BLaER1 treated with 17β-estradiol and CSF1 and Interleukin-3, amounts not matched to agents 10 nM and 100 nM (cell line): ENCODE results near the gene GALNT14.
A peak's percentile ranks its signal among the peaks of the same experiment; 100 is the strongest.

Source experiments
- H3K27ac ChIP-seq, 11 experiments: shearing (Covaris generic); formaldehyde crosslinking; 2 replicates each; pipeline ENCODE4 v1.8.1; 2022
- H3K27me3 ChIP-seq, 11 experiments: shearing (Covaris generic); formaldehyde crosslinking; 2 replicates each; pipeline ENCODE4 v1.8.1; 2022
- H3K36me3 ChIP-seq, 11 experiments: shearing (Covaris generic); formaldehyde crosslinking; 2 replicates each; pipeline ENCODE4 v1.8.1; 2022
- H3K4me1 ChIP-seq, 10 experiments: shearing (Covaris generic); formaldehyde crosslinking; 2 replicates each; pipeline ENCODE4 v1.8.1; 2022
- H3K4me2 ChIP-seq, 11 experiments: shearing (Covaris generic); formaldehyde crosslinking; 2 replicates each; pipeline ENCODE4 v1.8.1; 2022
- H3K4me3 ChIP-seq, 10 experiments: shearing (Covaris generic); formaldehyde crosslinking; 2 replicates each; pipeline ENCODE4 v1.8.1; 2022
- H3K9ac ChIP-seq, 11 experiments: shearing (Covaris generic); formaldehyde crosslinking; 2 replicates each; pipeline ENCODE4 v1.8.1; 2022
- H3K9me3 ChIP-seq, 11 experiments: shearing (Covaris generic); formaldehyde crosslinking; replicated peaks in 1 of 11; 2 replicates each; pipeline ENCODE4 v1.8.1; 2022
- H4K20me1 ChIP-seq, 11 experiments: shearing (Covaris generic); formaldehyde crosslinking; 2 replicates each; pipeline ENCODE4 v1.8.1; 2022
- Cebpa-rat ChIP-seq, 11 experiments: shearing (Covaris generic); IDR thresholded peaks; 2 replicates each; pipeline ENCODE4 v1.8.1; 2022

GALNT14 gene

GRCh38 chr2:30955516-30956132, 182.6 kb downstream of the GALNT14 start:
- H4K20me1 ChIP-seq = peaks cover 0 to 10% (median 0%) of the 10 kb centered on the region in 11 experiments; a peak in 6 of 22 replicates
- peak in 8 of 11 experiments; percentile 49 to 90 (median 56); a peak in 12 of 22 replicates for TF ChIP-seq Cebpa-rat (IDR thresholded peaks at IDR 0.05)
- no peak overlapping the region for H3K4me3 ChIP-seq
- H3K4me1 ChIP-seq = peaks cover 11 to 38% (median 26%) of the 10 kb centered on the region in 10 experiments
- peaks cover 0 to 7% (median 0%) of the 10 kb centered on the region in 11 experiments; a peak in 1 of 22 replicates for H3K9me3 ChIP-seq
- no peaks in the 10 kb centered on the region for H3K27me3 ChIP-seq
- H3K27ac ChIP-seq = no peak overlapping the region
- no peak overlapping the region for H3K9ac ChIP-seq
- peaks cover 31 to 95% (median 85%) of the 10 kb centered on the region in 11 experiments for H3K36me3 ChIP-seq
- no peak overlapping the region for H3K4me2 ChIP-seq

- peaks cover 0 to 29% (median 14%) of the 10 kb centered on the region in 11 experiments; a peak in 18 of 22 replicates for H3K9me3 ChIP-seq
- peak overlapping the region in 8 of 11 experiments; percentile 7 to 44 (median 12); a peak in 8 of 22 replicates for H3K4me2 ChIP-seq
- peaks cover 8 to 23% (median 14%) of the 10 kb centered on the region in 10 experiments; a peak in 18 of 20 replicates for H3K4me1 ChIP-seq
- no peak for TF ChIP-seq Cebpa-rat (IDR thresholded peaks at IDR 0.05)
- H3K36me3 ChIP-seq = peaks cover 44 to 95% (median 89%) of the 10 kb centered on the region in 11 experiments
- H3K27ac ChIP-seq = no peak overlapping the region
- no peak overlapping the region for H3K9ac ChIP-seq
- peaks cover 0 to 4% (median 0%) of the 10 kb centered on the region in 11 experiments; a peak in 2 of 22 replicates for H4K20me1 ChIP-seq
- no peak overlapping the region for H3K4me3 ChIP-seq
- no peaks in the 10 kb centered on the region for H3K27me3 ChIP-seq
Observed at GRCh38 chr2:30950339-30950738, 187.9 kb downstream of the GALNT14 start.

- Histone ChIP-seq H3K27me3 (no peaks in the 10 kb centered on the region), H3K27ac (no peak overlapping the region), H3K4me3 (no peak overlapping the region), H3K36me3 (peaks cover 47 to 95% (median 89%) of the 10 kb centered on the region in 11 experiments), H3K4me1 (peaks cover 8 to 21% (median 14%) of the 10 kb centered on the region in 10 experiments; a peak in 18 of 20 replicates), H3K9ac (no peak overlapping the region), H3K4me2 (no peak overlapping the region), H4K20me1 (peaks cover 0 to 4% (median 0%) of the 10 kb centered on the region in 11 experiments; a peak in 2 of 22 replicates), H3K9me3 (peaks cover 0 to 29% (median 14%) of the 10 kb centered on the region in 11 experiments; a peak in 18 of 22 replicates)
- TF ChIP-seq Cebpa-rat (IDR thresholded peaks at IDR 0.05) = no peak
Observed at GRCh38 chr2:30949435-30949834, 188.8 kb downstream of the GALNT14 start.

GRCh38 chr2:30948857-30949256, 189.4 kb downstream of the GALNT14 start:
- no peak overlapping the region for H3K9ac ChIP-seq
- peaks cover 52 to 95% (median 91%) of the 10 kb centered on the region in 11 experiments for H3K36me3 ChIP-seq
- no peaks in the 10 kb centered on the region for H3K27me3 ChIP-seq
- no peak overlapping the region for H3K4me2 ChIP-seq
- H3K27ac ChIP-seq = no peak overlapping the region
- H4K20me1 ChIP-seq = peaks cover 0 to 4% (median 0%) of the 10 kb centered on the region in 11 experiments; a peak in 2 of 22 replicates
- no peak for TF ChIP-seq Cebpa-rat (IDR thresholded peaks at IDR 0.05)
- H3K4me1 ChIP-seq = peaks cover 7 to 15% (median 11%) of the 10 kb centered on the region in 10 experiments; a peak in 18 of 20 replicates
- peaks cover 0 to 26% (median 14%) of the 10 kb centered on the region in 11 experiments; a peak in 18 of 22 replicates for H3K9me3 ChIP-seq
- no peak overlapping the region for H3K4me3 ChIP-seq

- Histone ChIP-seq H3K9ac (no peak overlapping the region), H3K27ac (no peak overlapping the region), H3K4me3 (no peak overlapping the region), H4K20me1 (peaks cover 0 to 4% (median 0%) of the 10 kb centered on the region in 11 experiments; a peak in 3 of 22 replicates), H3K4me1 (peaks cover 6 to 18% (median 12%) of the 10 kb centered on the region in 10 experiments; a peak in 17 of 20 replicates), H3K36me3 (peaks cover 53 to 95% (median 91%) of the 10 kb centered on the region in 11 experiments), H3K9me3 (peaks cover 0 to 22% (median 14%) of the 10 kb centered on the region in 11 experiments; a peak in 18 of 22 replicates), H3K27me3 (no peaks in the 10 kb centered on the region), H3K4me2 (no peak overlapping the region)
- no peak for TF ChIP-seq Cebpa-rat (IDR thresholded peaks at IDR 0.05)
Observed at GRCh38 chr2:30948130-30948529, 190.1 kb downstream of the GALNT14 start.

- Histone ChIP-seq H3K4me3 (no peak overlapping the region), H3K9me3 (peaks cover 0 to 22% (median 14%) of the 10 kb centered on the region in 11 experiments; a peak in 18 of 22 replicates), H3K27ac (no peak overlapping the region), H4K20me1 (peaks cover 0 to 4% (median 0%) of the 10 kb centered on the region in 11 experiments; a peak in 3 of 22 replicates), H3K36me3 (peaks cover 53 to 95% (median 92%) of the 10 kb centered on the region in 11 experiments), H3K9ac (no peak overlapping the region), H3K27me3 (no peaks in the 10 kb centered on the region), H3K4me2 (no peak overlapping the region), H3K4me1 (peaks cover 6 to 22% (median 13%) of the 10 kb centered on the region in 10 experiments; a peak in 17 of 20 replicates)
- no peak for TF ChIP-seq Cebpa-rat (IDR thresholded peaks at IDR 0.05)
Observed at GRCh38 chr2:30947686-30948085, 190.6 kb downstream of the GALNT14 start.

GRCh38 chr2:30942419-30942818, 195.8 kb downstream of the GALNT14 start:
- H3K4me1 ChIP-seq = peaks cover 0 to 11% (median 3%) of the 10 kb centered on the region in 10 experiments; a peak in 5 of 20 replicates
- H3K4me2 ChIP-seq = peak overlapping the region in 1 of 11 experiments; percentile 22; a peak in 1 of 22 replicates
- H3K4me3 ChIP-seq = no peak overlapping the region
- no peak overlapping the region for H3K9ac ChIP-seq
- H3K27me3 ChIP-seq = no peaks in the 10 kb centered on the region
- no peak for TF ChIP-seq Cebpa-rat (IDR thresholded peaks at IDR 0.05)
- H3K36me3 ChIP-seq = peaks cover 58 to 100% (median 99%) of the 10 kb centered on the region in 11 experiments
- H3K9me3 ChIP-seq = no peaks in the 10 kb centered on the region
- H3K27ac ChIP-seq = no peak overlapping the region
- H4K20me1 ChIP-seq = no peaks in the 10 kb centered on the region; a peak in 3 of 22 replicates

- no peaks in the 10 kb centered on the region for H3K9me3 ChIP-seq
- no peak overlapping the region for H3K4me2 ChIP-seq
- no peak overlapping the region for H3K9ac ChIP-seq
- H3K4me1 ChIP-seq = peaks cover 0 to 11% (median 3%) of the 10 kb centered on the region in 10 experiments; a peak in 5 of 20 replicates
- H3K27ac ChIP-seq = no peak overlapping the region
- H3K4me3 ChIP-seq = no peak overlapping the region
- H3K36me3 ChIP-seq = peaks cover 59 to 100% (median 99%) of the 10 kb centered on the region in 11 experiments
- TF ChIP-seq Cebpa-rat (IDR thresholded peaks at IDR 0.05) = no peak
- no peaks in the 10 kb centered on the region; a peak in 3 of 22 replicates for H4K20me1 ChIP-seq
- no peaks in the 10 kb centered on the region for H3K27me3 ChIP-seq
Observed at GRCh38 chr2:30940839-30941238, 197.4 kb downstream of the GALNT14 start.

- H3K4me3 ChIP-seq = no peak overlapping the region
- no peak for TF ChIP-seq Cebpa-rat (IDR thresholded peaks at IDR 0.05)
- peaks cover 0 to 15% (median 9%) of the 10 kb centered on the region in 10 experiments; a peak in 17 of 20 replicates for H3K4me1 ChIP-seq
- H3K9me3 ChIP-seq = no peaks in the 10 kb centered on the region
- H4K20me1 ChIP-seq = no peaks in the 10 kb centered on the region; a peak in 3 of 22 replicates
- H3K36me3 ChIP-seq = peaks cover 52 to 100% (median 96%) of the 10 kb centered on the region in 11 experiments
- H3K9ac ChIP-seq = no peak overlapping the region
- H3K27me3 ChIP-seq = no peaks in the 10 kb centered on the region
- no peak overlapping the region for H3K27ac ChIP-seq
- H3K4me2 ChIP-seq = no peak overlapping the region
Observed at GRCh38 chr2:30939364-30939763, 198.9 kb downstream of the GALNT14 start.
